ENCODE results near the gene GOLGA8B. TPM values are rescaled to one million over a fixed set of nuclear protein-coding genes. Genes with fewer than 3 reads are reported as not detected.
"Not testable (repeated sequence)": the region's sequence is repeated elsewhere in the genome, so short reads cannot be mapped to it uniquely, and the experiment has no call there.

Gene GOLGA8B
- total RNA-seq, 1 experiment from 2014 or later: 51.0 TPM

GRCh38 chr15:34555162-34555561 is 28.3 kb downstream of the GOLGA8B start:
- H3K79me2 ChIP-seq (ENCODE audit: low read length); intact Hi-C loops (cut with micrococcal nuclease); H3K4me1 ChIP-seq (ENCODE audit: insufficient read depth, low read length); CTCF ChIA-PET; ATAC-seq; H3K9ac ChIP-seq (ENCODE audit: low read length); H3F3A ChIP-seq (ENCODE audit: low read length, unreplicated experiment); H3K4me2 ChIP-seq (ENCODE audit: low read length); H3K4me3 ChIP-seq (ENCODE audit: low read length); H3K9me2 ChIP-seq (replicated peaks; ENCODE audit: low read length); BruUV-seq (replicated peaks); H2AFZ ChIP-seq (ENCODE audit: low read length); H4K20me1 ChIP-seq (ENCODE audit: low read length); H3K9me3 ChIP-seq (ENCODE audit: low read length); H3K27me3 ChIP-seq (ENCODE audit: low read length); H3K27ac ChIP-seq (ENCODE audit: low read length); POLR2A ChIA-PET (ENCODE audit: unreplicated experiment); DNase-seq; H3K36me3 ChIP-seq (ENCODE audit: low read depth, low read length): not testable (repeated sequence)

GRCh38 chr15:34554716-34555115 is 28.7 kb downstream of the GOLGA8B start:
- H3K36me3 ChIP-seq (ENCODE audit: low read depth, low read length); H3K9me2 ChIP-seq (replicated peaks; ENCODE audit: low read length); H3K4me1 ChIP-seq (ENCODE audit: insufficient read depth, low read length); H3K9ac ChIP-seq (ENCODE audit: low read length); H3K4me3 ChIP-seq (ENCODE audit: low read length); H3K4me2 ChIP-seq (ENCODE audit: low read length); intact Hi-C loops (cut with micrococcal nuclease); H2AFZ ChIP-seq (ENCODE audit: low read length); POLR2A ChIA-PET (ENCODE audit: unreplicated experiment); BruUV-seq (replicated peaks); H3K79me2 ChIP-seq (ENCODE audit: low read length); H3K27me3 ChIP-seq (ENCODE audit: low read length); ATAC-seq; H4K20me1 ChIP-seq (ENCODE audit: low read length); H3F3A ChIP-seq (ENCODE audit: low read length, unreplicated experiment); H3K27ac ChIP-seq (ENCODE audit: low read length); DNase-seq; H3K9me3 ChIP-seq (ENCODE audit: low read length); CTCF ChIA-PET: not testable (repeated sequence)

- H3K27me3 ChIP-seq (ENCODE audit: low read length); H3K27ac ChIP-seq (ENCODE audit: low read length); DNase-seq; H2AFZ ChIP-seq (ENCODE audit: low read length); H4K20me1 ChIP-seq (ENCODE audit: low read length); H3K4me1 ChIP-seq (ENCODE audit: insufficient read depth, low read length); BruUV-seq (replicated peaks); intact Hi-C loops (cut with micrococcal nuclease); POLR2A ChIA-PET (ENCODE audit: unreplicated experiment); H3K9me3 ChIP-seq (ENCODE audit: low read length); H3K36me3 ChIP-seq (ENCODE audit: low read depth, low read length); H3K79me2 ChIP-seq (ENCODE audit: low read length); H3K9me2 ChIP-seq (replicated peaks; ENCODE audit: low read length); H3K9ac ChIP-seq (ENCODE audit: low read length); ATAC-seq; H3K4me2 ChIP-seq (ENCODE audit: low read length); H3K4me3 ChIP-seq (ENCODE audit: low read length); CTCF ChIA-PET; H3F3A ChIP-seq (ENCODE audit: low read length, unreplicated experiment): not testable (repeated sequence)
Measured at GRCh38 chr15:34554126-34554525, 29.3 kb downstream of the GOLGA8B start.

GRCh38 chr15:34550129-34550528 is 33.3 kb downstream of the GOLGA8B start:
- H3K27me3 ChIP-seq (ENCODE audit: low read length); H3K27ac ChIP-seq (ENCODE audit: low read length); H3F3A ChIP-seq (ENCODE audit: low read length, unreplicated experiment); POLR2A ChIA-PET (ENCODE audit: unreplicated experiment); H3K9me2 ChIP-seq (replicated peaks; ENCODE audit: low read length); BruUV-seq (replicated peaks); H3K79me2 ChIP-seq (ENCODE audit: low read length); H3K9me3 ChIP-seq (ENCODE audit: low read length); H3K36me3 ChIP-seq (ENCODE audit: low read depth, low read length); H4K20me1 ChIP-seq (ENCODE audit: low read length); H3K9ac ChIP-seq (ENCODE audit: low read length); H3K4me2 ChIP-seq (ENCODE audit: low read length); intact Hi-C loops (cut with micrococcal nuclease); CTCF ChIA-PET; H3K4me3 ChIP-seq (ENCODE audit: low read length); H3K4me1 ChIP-seq (ENCODE audit: insufficient read depth, low read length); H2AFZ ChIP-seq (ENCODE audit: low read length); DNase-seq: not testable (repeated sequence)
- peak; percentile 89 for ATAC-seq

GRCh38 chr15:34549381-34549809 is 34.1 kb downstream of the GOLGA8B start:
- H2AFZ ChIP-seq (ENCODE audit: low read length); H3K4me3 ChIP-seq (ENCODE audit: low read length); POLR2A ChIA-PET (ENCODE audit: unreplicated experiment); CTCF ChIA-PET; H3K36me3 ChIP-seq (ENCODE audit: low read depth, low read length); H3K4me1 ChIP-seq (ENCODE audit: insufficient read depth, low read length); H3K27me3 ChIP-seq (ENCODE audit: low read length); H3K4me2 ChIP-seq (ENCODE audit: low read length); H3K27ac ChIP-seq (ENCODE audit: low read length); H3K9ac ChIP-seq (ENCODE audit: low read length); H3K9me2 ChIP-seq (replicated peaks; ENCODE audit: low read length); intact Hi-C loops (cut with micrococcal nuclease); BruUV-seq (replicated peaks); H3F3A ChIP-seq (ENCODE audit: low read length, unreplicated experiment); ATAC-seq; H4K20me1 ChIP-seq (ENCODE audit: low read length); H3K79me2 ChIP-seq (ENCODE audit: low read length); H3K9me3 ChIP-seq (ENCODE audit: low read length); DNase-seq: not testable (repeated sequence)

- CTCF ChIA-PET; BruUV-seq (replicated peaks); H3F3A ChIP-seq (ENCODE audit: low read length, unreplicated experiment): not testable (repeated sequence)
Measured at GRCh38 chr15:34543860-34544649, 39.4 kb downstream of the GOLGA8B start.

GRCh38 chr15:34535857-34536256 is 47.6 kb downstream of the GOLGA8B start:
- CTCF ChIA-PET; DNase-seq; ATAC-seq; H3K4me3 ChIP-seq (ENCODE audit: low read length); H2AFZ ChIP-seq (ENCODE audit: low read length); H3F3A ChIP-seq (ENCODE audit: low read length, unreplicated experiment); H3K27me3 ChIP-seq (ENCODE audit: low read length); POLR2A ChIA-PET (ENCODE audit: unreplicated experiment); intact Hi-C loops (cut with micrococcal nuclease); H3K36me3 ChIP-seq (ENCODE audit: low read depth, low read length); H3K9ac ChIP-seq (ENCODE audit: low read length); BruUV-seq (replicated peaks); H3K9me3 ChIP-seq (ENCODE audit: low read length); H3K79me2 ChIP-seq (ENCODE audit: low read length); H3K4me2 ChIP-seq (ENCODE audit: low read length); H3K9me2 ChIP-seq (replicated peaks; ENCODE audit: low read length); H3K27ac ChIP-seq (ENCODE audit: low read length); H3K4me1 ChIP-seq (ENCODE audit: insufficient read depth, low read length); H4K20me1 ChIP-seq (ENCODE audit: low read length): not testable (repeated sequence)

More at GRCh38 chr15:34543860-34544649, 39.4 kb downstream of the GOLGA8B start:
- H2AFZ ChIP-seq (ENCODE audit: low read length); intact Hi-C loops (cut with micrococcal nuclease); H3K79me2 ChIP-seq (ENCODE audit: low read length); H3K9ac ChIP-seq (ENCODE audit: low read length); DNase-seq; H4K20me1 ChIP-seq (ENCODE audit: low read length); H3K9me3 ChIP-seq (ENCODE audit: low read length); H3K27ac ChIP-seq (ENCODE audit: low read length); H3K4me1 ChIP-seq (ENCODE audit: insufficient read depth, low read length); H3K4me2 ChIP-seq (ENCODE audit: low read length); H3K9me2 ChIP-seq (replicated peaks; ENCODE audit: low read length); H3K4me3 ChIP-seq (ENCODE audit: low read length); H3K36me3 ChIP-seq (ENCODE audit: low read depth, low read length); H3K27me3 ChIP-seq (ENCODE audit: low read length); POLR2A ChIA-PET (ENCODE audit: unreplicated experiment): not testable (repeated sequence)
- peak; percentile 76 for ATAC-seq
